Thyroid gland (tissue), 4 donors: ENCODE data around the gene TENM3.

ENCODE experiments used
- POLR2A ChIP-seq, 2 donors: fragments of 450-650 bp; IDR thresholded peaks; one replicate each; pipeline ENCODE4 v1.6.1; 2017; ENCODE audit warnings: antibody characterized with exemption in 2 of 2, mild to moderate bottlenecking in 2 of 2, moderate library complexity in 1 of 2
- TF ChIP-seq, protein P1 (sequence below), 6 experiments: fragments of 200-600 bp in 3 of 6; fragments of 450-650 bp in 3 of 6; sonication (generic) in 3 of 6; IDR thresholded peaks; one replicate each; pipeline ENCODE4 v1.5.1; 2016 to 2019; ENCODE audit warnings: antibody characterized with exemption in 6 of 6, mild to moderate bottlenecking in 2 of 6, inconsistent platforms in 1 of 6, moderate library complexity in 1 of 6

DNA sequence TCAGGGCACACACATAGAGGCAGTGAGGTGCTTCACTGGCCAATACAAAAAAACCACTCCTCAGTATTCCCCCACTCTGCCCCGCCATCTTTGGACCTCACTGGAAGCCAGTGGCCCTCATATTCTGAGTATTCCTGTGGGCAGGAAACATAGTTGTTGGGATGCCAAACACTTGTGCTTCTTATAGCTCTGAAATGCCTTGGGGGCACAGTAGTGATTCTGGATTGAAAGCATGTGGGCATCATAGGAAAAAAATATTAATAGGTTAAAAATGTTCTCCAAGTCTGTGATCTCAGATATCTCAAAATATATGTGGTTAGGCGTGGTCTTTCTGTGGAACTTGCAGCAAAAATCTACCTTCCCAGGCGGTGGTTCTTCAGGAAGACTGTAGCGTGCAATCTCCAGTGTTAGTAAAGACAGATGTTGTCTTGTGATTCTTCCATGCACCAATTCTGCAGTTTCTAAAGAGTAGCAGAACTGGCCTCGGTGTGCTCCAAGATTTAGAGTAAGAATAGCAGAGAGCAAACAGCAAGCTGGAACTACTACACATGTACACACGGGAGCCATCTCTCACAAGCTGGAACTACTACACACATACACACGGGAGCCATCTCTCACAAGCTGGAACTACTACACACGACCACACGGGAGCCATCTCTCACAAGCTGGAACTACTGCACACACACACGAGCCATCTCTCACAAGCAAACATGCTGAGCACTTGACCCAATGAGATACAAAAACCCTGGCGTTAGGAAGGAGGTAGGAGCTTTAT is 8.0 kb upstream of the TENM3 start:
- TF ChIP-seq POLR2A (IDR thresholded peaks at IDR 0.05), result no peak
- TF ChIP-seq, protein P1, sequence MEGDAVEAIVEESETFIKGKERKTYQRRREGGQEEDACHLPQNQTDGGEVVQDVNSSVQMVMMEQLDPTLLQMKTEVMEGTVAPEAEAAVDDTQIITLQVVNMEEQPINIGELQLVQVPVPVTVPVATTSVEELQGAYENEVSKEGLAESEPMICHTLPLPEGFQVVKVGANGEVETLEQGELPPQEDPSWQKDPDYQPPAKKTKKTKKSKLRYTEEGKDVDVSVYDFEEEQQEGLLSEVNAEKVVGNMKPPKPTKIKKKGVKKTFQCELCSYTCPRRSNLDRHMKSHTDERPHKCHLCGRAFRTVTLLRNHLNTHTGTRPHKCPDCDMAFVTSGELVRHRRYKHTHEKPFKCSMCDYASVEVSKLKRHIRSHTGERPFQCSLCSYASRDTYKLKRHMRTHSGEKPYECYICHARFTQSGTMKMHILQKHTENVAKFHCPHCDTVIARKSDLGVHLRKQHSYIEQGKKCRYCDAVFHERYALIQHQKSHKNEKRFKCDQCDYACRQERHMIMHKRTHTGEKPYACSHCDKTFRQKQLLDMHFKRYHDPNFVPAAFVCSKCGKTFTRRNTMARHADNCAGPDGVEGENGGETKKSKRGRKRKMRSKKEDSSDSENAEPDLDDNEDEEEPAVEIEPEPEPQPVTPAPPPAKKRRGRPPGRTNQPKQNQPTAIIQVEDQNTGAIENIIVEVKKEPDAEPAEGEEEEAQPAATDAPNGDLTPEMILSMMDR (IDR thresholded peaks at IDR 0.05), result no peak
